G401 (cell line): Measurements from ENCODE around the gene PLPPR2. TPM values are rescaled to one million over a fixed set of nuclear protein-coding genes. Genes with fewer than 3 reads are reported as not detected.

Source experiments
- total RNA-seq: library from RNA; depleted of rRNA; stranded (reverse); fragments of >200 nt; shearing (Covaris generic); gene quantifications from 2 replicates; pipeline ENCODE4 v1.2.3, GENCODE V29; 2014; rRNA removed

Gene PLPPR2
- total RNA-seq, 1 experiment from 2014 or later: 11.5 TPM

Other genes with a start within 250 kb of the PLPPR2 start
- gene SPC24, start 199.7 kb upstream of the PLPPR2 start, total RNA-seq: 74.0 and 74.7 TPM in 2 replicates
- gene KANK2, start 157.9 kb upstream of the PLPPR2 start, total RNA-seq: 122 and 129 TPM in 2 replicates
- not detected in 2 replicates for gene ANGPTL8, start 115.8 kb upstream of the PLPPR2 start, total RNA-seq
- gene DOCK6, start 92.9 kb upstream of the PLPPR2 start, total RNA-seq: 12.2 and 23.6 TPM in 2 replicates
- not detected in 2 replicates for gene TSPAN16, start 59.3 kb upstream of the PLPPR2 start, total RNA-seq
- 18.2 and 18.3 TPM in 2 replicates for gene RAB3D, start 15.8 kb upstream of the PLPPR2 start, total RNA-seq
- gene TMEM205, start 9.2 kb upstream of the PLPPR2 start, total RNA-seq: 363 and 408 TPM in 2 replicates
- 2.6 TPM in 2 replicates for gene CCDC159, start 8.9 kb upstream of the PLPPR2 start, total RNA-seq
- gene SWSAP1, start 19.2 kb downstream of the PLPPR2 start, total RNA-seq: 6.2 and 6.3 TPM in 2 replicates
- 20.3 and 20.9 TPM in 2 replicates for gene EPOR, start 28.9 kb downstream of the PLPPR2 start, total RNA-seq
- gene RGL3, start 63.9 kb downstream of the PLPPR2 start, total RNA-seq: not detected in 2 replicates
- 1.7 and 6.1 TPM in 2 replicates for gene ODAD3, start 79.7 kb downstream of the PLPPR2 start, total RNA-seq
- gene PRKCSH, start 80.2 kb downstream of the PLPPR2 start, total RNA-seq: 116 and 141 TPM in 2 replicates
- 0.43 and 2.4 TPM in 2 replicates for gene ELAVL3, start 125.6 kb downstream of the PLPPR2 start, total RNA-seq
- 10.2 and 21.8 TPM in 2 replicates for gene ZNF653, start 150.4 kb downstream of the PLPPR2 start, total RNA-seq
- gene ECSIT, start 173.7 kb downstream of the PLPPR2 start, total RNA-seq: 104 and 109 TPM in 2 replicates
- gene CNN1, start 183.4 kb downstream of the PLPPR2 start, total RNA-seq: 28.0 and 34.3 TPM in 2 replicates
- gene ELOF1, start 203.8 kb downstream of the PLPPR2 start, total RNA-seq: 54.0 and 57.8 TPM in 2 replicates
- gene ACP5, start 222.2 kb downstream of the PLPPR2 start, total RNA-seq: not detected in 2 replicates
- gene ZNF627, start 242.1 kb downstream of the PLPPR2 start, total RNA-seq: 28.9 and 35.6 TPM in 2 replicates